ENCODE data around the gene NCOA5.

NCOA5 gene

GRCh38 chr20:46011631-46012482, 77.9 kb downstream of the NCOA5 start:
- DNase-seq: no peak

All from NCI-H187 (cell line).